ENCODE measurements around the gene INS.
A peak's percentile ranks its signal among the peaks of the same experiment; 100 is the strongest.

The INS gene

GRCh38 chr11:2164081-2164480 is 3.1 kb upstream of the INS start:
- DNase-seq: no peak

DNA sequence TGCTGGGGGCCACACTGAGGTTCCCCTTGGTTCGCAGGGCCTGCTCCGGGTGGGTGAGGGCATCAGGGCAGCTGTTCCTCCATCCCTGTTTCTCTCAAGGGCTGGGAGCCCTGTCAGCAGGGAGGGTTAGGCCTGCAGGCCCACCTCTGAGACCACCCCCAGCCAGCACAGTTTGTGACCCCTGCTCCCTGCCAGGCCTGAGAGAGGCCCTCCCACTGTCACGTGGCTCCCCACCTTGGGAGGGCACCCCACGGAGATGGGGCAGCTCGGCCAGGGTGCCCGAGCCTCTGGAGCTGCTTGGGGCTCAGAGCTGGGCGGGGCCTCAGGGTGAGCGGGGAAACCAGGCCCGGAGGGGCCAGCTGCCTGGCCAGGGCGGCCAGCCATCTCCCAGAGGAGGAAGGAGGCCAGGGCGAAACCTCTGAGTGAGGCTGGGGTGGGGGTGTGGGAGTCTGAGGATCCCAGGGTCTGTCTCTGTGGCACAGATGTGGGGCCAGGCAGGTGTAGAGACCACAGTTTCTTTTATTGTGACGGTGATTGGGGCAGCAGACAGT is 2.5 kb upstream of the INS start:
- DNase-seq: no peak

GRCh38 chr11:2159536-2160413 is 1.2 kb downstream of the INS start:
- DNase-seq: no peak

GRCh38 chr11:2158966-2159365 is 2.0 kb downstream of the INS start:
- DNase-seq: no peak

DNA sequence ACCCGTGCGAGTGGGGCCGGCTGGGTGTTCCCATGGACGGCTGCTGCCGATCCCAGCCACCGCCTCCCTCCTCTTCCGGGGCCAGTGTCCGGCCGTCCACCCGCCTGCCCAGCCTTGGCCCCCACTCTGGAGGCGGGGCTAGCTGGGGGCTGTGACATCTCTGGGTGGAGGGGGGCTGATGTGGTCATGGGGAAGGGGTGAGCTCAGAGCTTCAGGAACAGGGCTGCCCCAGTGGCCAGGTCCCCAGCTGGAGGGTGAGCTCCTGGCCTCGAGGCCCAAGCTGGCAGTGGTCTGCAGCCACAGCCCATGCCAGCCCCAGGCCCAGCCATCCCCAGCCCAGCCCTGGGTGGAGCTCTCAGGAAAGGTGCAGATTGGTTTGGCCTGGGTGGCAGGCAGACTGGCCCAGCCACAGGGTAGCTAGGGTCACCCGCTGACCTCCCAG is 2.7 kb downstream of the INS start:
- no peak for DNase-seq

DNA sequence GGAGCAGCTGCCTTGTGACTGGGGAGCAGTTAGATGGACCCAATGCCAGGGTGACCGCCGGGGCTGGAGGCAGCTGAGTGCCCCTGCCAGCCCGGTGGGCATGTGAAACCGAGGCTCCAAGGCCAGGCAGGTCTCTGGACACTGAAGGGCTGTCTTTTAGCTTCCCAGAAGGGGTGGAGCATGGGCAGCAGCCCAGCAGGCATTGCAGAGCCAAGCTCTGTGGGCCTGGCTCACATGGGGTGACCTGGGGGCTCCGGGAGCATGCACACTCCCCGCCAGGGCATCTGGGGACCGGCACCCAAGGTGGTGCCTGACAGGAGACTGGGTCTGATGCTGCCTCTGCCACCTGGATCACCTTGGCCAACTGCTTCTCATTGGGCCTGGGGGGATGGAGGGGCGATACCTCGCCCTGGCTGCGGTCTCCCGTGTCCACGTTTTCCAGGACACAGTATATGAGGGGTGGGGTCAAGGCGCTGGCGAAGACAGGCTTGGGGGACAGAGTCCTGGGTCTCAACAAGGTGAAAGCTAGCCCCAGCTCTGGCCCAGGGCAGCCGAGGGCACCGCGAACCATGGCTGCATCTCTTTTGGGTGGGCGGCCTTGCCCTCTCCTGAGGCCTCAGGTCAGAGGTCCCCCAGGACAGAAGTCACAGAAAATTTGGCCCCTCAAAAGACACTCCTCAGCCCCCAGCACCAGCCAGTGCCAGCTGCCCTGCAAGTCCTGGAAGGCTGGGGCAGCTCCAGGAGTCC is 3.5 kb downstream of the INS start:
- no peak for DNase-seq

DNA sequence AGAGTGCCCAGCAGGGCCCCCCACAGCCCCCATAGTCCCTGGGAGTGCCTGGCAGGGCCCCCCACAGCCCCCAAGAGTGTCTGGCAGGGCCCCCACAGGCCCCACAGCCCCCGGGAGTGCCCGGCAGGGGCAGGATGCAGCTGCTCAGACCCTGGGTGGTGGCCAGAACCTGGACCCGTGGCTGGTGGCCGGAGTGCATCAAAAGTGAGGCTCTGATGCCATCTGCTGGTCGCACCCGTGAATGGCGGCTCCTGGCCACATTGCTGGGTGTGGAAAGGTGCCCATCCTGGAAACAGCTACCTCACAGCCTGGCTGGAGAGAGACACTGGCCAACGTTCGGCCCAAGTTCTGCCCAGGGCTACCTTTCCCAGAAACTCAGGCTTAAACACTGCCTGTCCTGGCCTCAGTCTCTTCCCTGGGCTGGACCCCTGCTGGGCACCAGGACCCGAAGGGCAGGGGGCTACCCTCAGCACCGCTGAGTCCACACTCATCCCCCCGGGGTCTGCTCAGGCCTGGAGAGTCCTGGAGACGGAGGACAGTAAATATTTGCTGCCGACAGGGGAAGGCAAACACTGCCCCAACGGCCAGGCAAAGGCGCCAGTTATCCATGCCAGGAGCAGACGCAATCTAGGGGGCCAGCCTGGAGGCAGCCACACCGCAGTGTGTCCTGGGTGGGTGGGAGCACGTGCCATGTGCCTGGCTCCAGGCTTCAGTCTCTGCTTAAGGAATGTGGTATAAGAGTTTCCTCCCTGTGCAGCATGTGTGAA is 4.4 kb downstream of the INS start:
- peak; percentile 25 for DNase-seq

GRCh38 chr11:2155511-2155910 is 5.5 kb downstream of the INS start:
- DNase-seq: no peak

DNA sequence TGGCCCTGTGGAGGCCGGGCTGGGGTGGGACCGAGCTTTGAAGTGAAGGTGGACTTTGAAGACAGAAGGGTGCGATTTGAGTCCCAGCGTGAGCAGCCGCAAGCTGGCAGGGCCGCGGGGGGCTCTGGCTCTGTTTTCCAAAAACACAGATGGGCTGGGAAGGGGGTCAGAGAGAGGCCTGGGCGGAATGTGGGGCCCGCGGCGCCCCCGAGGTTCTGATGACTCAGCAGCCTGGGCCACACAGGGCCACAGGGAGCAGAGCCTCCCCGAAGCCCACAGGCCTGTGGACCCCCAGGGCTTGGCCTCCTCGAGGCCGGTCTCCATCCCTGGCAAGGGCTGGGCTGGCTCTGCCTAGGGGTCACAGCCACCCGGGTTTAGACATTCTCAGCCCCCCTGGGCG is 6.1 kb downstream of the INS start:
- no peak for DNase-seq

DNA sequence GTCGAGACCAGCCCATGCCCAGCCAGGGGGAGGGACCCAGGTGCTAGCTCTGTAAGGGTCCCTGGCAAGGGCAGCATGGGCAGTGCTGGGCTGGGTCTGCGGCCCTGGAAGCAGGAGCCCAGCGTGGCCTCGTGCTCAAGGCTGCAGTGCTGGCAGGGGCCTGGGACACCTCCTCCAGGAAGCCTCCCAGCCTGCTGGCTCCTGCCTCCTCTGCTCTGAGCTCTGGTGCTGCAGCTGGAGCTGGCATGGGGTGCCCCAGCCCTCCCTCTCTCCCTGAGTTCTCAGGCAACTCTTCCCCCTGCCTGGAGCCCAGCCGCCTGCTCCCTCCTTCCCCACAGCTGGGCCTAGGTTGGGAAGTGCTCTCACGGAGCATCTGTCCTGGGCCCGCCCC is 6.8 kb downstream of the INS start:
- no peak for DNase-seq

GRCh38 chr11:2153581-2154194 is 7.3 kb downstream of the INS start:
- DNase-seq: no peak

GRCh38 chr11:2151500-2152257 is 9.3 kb downstream of the INS start:
- DNase-seq: peak; percentile 79

DNA sequence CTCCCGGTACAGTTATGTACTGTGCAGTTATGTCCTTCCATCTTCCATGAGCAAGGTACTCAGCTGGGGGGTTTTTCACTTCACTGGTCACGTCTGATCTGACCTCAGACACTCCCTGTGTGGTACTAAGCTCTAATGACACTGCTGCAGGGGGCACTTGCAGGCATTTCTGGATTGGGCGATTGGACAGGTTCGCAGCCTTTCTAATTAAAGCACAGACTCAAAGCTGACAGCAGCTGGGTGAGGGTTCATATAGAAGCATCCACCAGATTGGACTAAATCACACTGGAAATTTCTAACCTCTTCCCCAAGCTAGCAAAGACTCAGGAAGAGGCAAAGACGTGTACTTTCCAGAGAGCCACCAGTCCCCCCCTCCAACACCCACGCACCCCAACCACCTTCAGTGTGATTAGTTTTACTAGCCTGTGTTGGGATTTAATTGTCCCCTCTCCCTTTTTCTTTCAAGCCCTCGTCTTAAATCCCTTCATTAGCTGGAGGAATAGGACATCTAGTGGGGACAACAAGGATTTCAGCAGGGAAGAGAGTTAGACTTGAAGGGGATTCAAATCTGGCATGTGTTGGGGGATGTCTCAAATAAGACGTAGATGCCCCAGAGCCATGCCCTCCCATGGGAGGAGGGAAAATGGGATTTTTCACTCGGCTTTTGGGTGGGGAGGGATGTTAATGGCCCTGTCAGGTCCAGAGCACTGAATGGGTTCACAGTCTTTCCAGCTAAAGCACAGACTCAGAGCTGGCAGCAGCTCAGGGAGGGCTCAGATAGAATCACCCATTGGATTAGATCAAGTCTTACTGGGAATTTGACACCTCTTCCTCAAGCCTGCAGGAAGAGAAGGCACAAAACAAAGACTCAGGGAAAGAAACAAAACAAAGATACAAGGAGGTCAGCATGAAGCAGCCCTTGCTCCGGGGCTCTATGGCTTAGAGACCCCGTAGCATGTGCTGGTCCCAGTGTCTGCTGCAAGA is 10.9 kb downstream of the INS start:
- DNase-seq: peak; percentile 72

GRCh38 chr11:2149460-2149859 is 11.5 kb downstream of the INS start:
- DNase-seq: no peak

- no peak for DNase-seq
Observed at GRCh38 chr11:2148595-2148994, 12.4 kb downstream of the INS start.

GRCh38 chr11:2147391-2147790 is 13.6 kb downstream of the INS start:
- DNase-seq: no peak

DNA sequence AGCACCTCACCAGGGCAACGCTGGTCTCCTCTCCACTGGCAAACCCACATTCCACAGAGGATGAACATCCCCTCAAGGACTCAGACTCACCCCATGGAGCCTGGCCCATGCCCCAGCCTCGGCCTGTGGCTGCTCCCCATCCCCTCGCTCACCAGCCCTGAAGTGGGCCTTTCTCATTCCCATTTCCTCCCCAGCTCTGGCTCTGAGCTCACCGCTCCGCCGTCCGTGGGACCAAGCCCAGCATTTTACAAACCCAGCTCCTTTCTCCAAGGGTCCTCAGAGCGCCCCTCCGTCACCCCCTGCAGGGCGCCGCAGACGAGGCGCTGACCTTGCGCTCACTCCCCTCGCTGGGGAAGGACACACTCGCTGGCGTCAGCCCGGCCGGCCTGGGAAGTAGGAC is 15.0 kb downstream of the INS start:
- no peak for DNase-seq

DNA sequence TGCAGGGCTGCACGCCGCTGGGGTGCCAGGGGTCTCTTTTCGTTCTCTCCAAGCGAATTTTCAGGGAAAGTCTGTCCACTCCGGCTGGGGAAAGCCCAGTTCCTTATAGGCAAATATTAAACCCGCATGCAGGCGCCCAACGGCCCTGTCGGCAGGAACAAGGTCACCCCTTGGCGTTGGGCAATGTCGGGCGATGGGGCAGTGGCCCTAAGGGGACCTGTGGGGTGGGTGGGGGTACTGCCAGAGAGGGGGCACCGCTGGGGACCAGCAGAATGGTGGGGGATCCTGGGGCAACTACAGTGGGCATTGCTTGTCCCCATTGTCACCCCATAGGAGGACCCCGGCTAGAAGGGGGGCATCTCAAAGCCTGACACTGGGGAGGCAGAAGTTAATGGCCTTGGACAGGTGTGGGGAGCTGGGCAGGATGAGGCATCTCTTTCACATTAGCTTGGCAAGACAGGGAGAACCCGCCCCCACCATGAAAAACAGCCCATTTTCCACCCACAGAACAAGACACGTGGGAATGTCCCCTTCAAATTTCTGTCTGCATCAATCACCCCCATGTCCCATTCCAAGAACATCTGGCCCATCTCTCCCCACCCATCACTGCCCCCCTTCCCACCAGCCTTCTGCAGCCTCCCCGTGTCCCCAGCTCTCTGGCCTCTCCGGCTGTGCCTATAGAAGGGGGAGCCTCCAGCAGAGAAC is 16.3 kb downstream of the INS start:
- no peak for DNase-seq

DNA sequence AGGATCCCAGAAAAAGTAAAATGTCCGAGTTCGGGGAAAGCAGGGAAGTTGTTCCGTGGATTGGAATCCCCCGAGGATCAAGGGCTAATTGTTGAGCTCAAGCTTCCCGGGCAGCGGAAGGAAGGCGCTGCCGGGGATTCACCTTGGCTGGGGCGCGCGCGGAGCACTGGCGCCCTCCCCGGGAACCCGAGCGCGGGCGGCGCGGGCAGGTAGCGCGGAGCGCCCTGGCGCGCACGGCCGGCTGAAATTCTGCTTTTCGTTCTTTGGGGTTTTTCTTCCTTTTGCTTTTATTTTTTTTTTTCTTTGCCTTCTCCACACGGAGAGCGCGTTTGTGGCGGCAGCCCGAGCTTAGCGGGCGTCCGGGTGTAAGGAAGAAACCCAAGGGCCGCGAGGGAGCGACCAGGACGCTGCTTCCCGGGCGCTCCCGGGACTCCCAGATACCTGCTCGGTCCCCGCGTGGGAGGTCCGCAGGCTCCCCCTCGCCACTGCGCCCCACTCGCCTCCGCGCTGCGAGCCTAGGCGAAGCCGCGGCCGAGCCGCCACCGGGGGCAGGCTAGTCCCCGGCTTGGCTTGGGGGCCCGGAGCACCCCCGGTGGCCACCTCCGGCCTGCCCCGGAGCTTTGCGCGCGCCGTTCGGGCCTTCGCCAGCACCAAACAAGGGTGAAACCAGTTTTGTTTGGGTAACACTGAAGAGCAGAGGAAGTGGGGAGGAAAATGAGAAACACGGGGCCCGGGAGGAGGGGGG is 17.0 kb downstream of the INS start:
- DNase-seq: peak; percentile 12
